ENCODE data around the gene XPO6. TPM values are rescaled to one million over a fixed set of nuclear protein-coding genes. Genes with fewer than 3 reads are reported as not detected.

Gene XPO6
- total RNA-seq, 1 experiment from 2014 or later, result 162 TPM

DNA sequence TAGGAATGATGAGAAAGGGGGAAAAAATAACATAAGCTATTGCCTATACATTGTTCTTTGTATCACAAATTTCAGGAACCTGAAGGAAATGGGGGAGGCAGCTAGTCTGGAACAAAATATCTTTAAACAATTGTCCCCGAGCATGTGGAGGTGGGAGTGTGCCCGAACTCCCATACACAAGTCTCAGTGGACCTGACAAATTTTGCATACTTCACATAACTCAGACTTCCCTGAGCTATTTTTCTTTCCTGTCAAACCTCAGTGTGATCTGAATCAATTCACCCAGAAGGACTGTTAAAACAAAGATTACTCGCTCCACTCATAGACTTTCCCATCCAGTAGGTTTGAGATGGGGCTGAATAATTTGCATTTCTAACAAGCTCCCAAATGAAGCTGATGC lies 1.6 kb upstream of the XPO6 start:
- intact Hi-C loops (cut with micrococcal nuclease), result loop anchor here (5.0 to 10.0 kb wide), 3 partner anchors 61 to 334 kb away; no protein-coding TSS in a partner anchor
- BruUV-seq (replicated peaks), result no TSS peak
- POLR2A ChIA-PET, result interaction anchor here (0.7 to 1.3 kb wide), 2 partner anchors 10 to 19 kb away, joined by 3 to 4 read pairs; no protein-coding TSS in a partner anchor

DNA sequence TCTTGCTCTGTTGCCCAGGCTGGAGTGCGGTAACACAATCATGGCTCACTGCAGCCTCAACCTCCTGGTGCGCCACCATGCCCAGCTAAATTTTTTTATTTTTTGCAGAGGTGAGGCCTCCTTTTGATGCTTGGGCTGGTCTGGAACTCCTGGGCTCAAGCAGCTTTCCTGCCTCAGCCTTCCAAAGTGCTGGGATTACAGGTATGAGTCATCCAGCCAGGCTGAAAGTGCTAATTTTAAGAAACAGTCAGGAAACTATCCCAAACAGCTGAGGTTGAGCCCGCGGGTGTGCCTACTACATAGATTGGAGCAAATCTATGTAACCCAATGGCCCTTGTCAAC lies 738 bp upstream of the XPO6 start:
- TSS peak; percentile 97 for BruUV-seq (replicated peaks)
- CTCF ChIA-PET, result no interaction called here
- peak; percentile 26 for ATAC-seq
- DNase-seq (ENCODE audit: low read depth, low spot score), result peak; percentile 15
- Histone ChIP-seq H3K4me1 (ENCODE audit: control insufficient read depth in 1 of 2, insufficient read depth in 2 of 2, low read length in 2 of 2) (peaks cover 17 to 24% of the 10 kb centered on the region in 2 experiments), H2AFZ (ENCODE audit: low read depth, low read length, poor library complexity, severe bottlenecking) (peak overlapping the region; percentile 55), H3K9ac (ENCODE audit: low read length) (peak overlapping the region; percentile 95), H3K9me2 (ENCODE audit: insufficient read depth) (no peaks in the 10 kb centered on the region), H3K27me3 (ENCODE audit: insufficient read depth, low read length) (no peaks in the 10 kb centered on the region), H3K4me2 (ENCODE audit: low read length) (peak overlapping the region; percentile 80), H3K27ac (ENCODE audit: low read depth, low read length) (peak overlapping the region; percentile 86), H3K4me3 (replicated peaks in 1 of 2; ENCODE audit: low read depth in 1 of 2, low read length in 2 of 2) (peak overlapping the region; percentile 65 to 90), H3K79me2 (ENCODE audit: insufficient read depth, low read length) (peaks cover 39% of the 10 kb centered on the region), H4K20me1 (ENCODE audit: insufficient read depth) (peaks cover 3% of the 10 kb centered on the region; the same call in 1 of the 2 replicates), H3K9me3 (ENCODE audit: control insufficient read depth in 1 of 2, insufficient read depth in 1 of 2, low read depth in 1 of 2, low read length in 2 of 2) (no peaks in the 10 kb centered on the region), H3K36me3 (ENCODE audit: control insufficient read depth in 1 of 2, insufficient read depth in 2 of 2, low read length in 2 of 2) (peaks cover 6 to 27% of the 10 kb centered on the region in 2 experiments; a peak in 3 of 4 replicates)
- POLR2A ChIA-PET, result interaction anchor here (1.3 kb wide), 1 partner anchor 20 kb away, joined by 3 read pairs; no protein-coding TSS in a partner anchor
- intact Hi-C loops (cut with micrococcal nuclease), result loop anchor here (5.0 to 10.0 kb wide), 3 partner anchors 62 to 335 kb away; no protein-coding TSS in a partner anchor
- TF ChIP-seq JUND (IDR thresholded peaks at IDR 0.05) (peak; percentile 48; the same call in 1 of the 2 replicates), FOSL1 (IDR thresholded peaks at IDR 0.05; ENCODE audit: low read depth) (peak; percentile 45; the same call in 1 of the 2 replicates), SP1 (IDR thresholded peaks at IDR 0.05; ENCODE audit: low read depth) (no peak)
- RAD21 ChIA-PET (ENCODE audit: low non-redundant PET in 1 of 2, low total read pairs in 2 of 2, uncharacterized antibody in 2 of 2, unreplicated experiment in 2 of 2), result no interaction called here

More for the DNA sequence above, 1.6 kb upstream of the XPO6 start:
- Histone ChIP-seq H4K20me1 (ENCODE audit: insufficient read depth) (no peaks in the 10 kb centered on the region; the same call in 1 of the 2 replicates), H3K9me2 (ENCODE audit: insufficient read depth) (no peaks in the 10 kb centered on the region), H3K27me3 (ENCODE audit: insufficient read depth, low read length) (no peaks in the 10 kb centered on the region), H3K9ac (ENCODE audit: low read length) (no peak overlapping the region), H3K79me2 (ENCODE audit: insufficient read depth, low read length) (peaks cover 30% of the 10 kb centered on the region), H2AFZ (ENCODE audit: low read depth, low read length, poor library complexity, severe bottlenecking) (no peak overlapping the region), H3K27ac (ENCODE audit: low read depth, low read length) (peak overlapping the region; percentile 86; the same call in 1 of the 2 replicates), H3K9me3 (ENCODE audit: control insufficient read depth in 1 of 2, insufficient read depth in 1 of 2, low read depth in 1 of 2, low read length in 2 of 2) (no peaks in the 10 kb centered on the region), H3K4me1 (ENCODE audit: control insufficient read depth in 1 of 2, insufficient read depth in 2 of 2, low read length in 2 of 2) (peaks cover 17 to 24% of the 10 kb centered on the region in 2 experiments), H3K4me2 (ENCODE audit: low read length) (0 out of 2 replicates have a peak overlapping the region, but pooled peaks have one; percentile 80), H3K36me3 (ENCODE audit: control insufficient read depth in 1 of 2, insufficient read depth in 2 of 2, low read length in 2 of 2) (peaks cover 4 to 18% of the 10 kb centered on the region in 2 experiments; a peak in 3 of 4 replicates), H3K4me3 (replicated peaks in 1 of 2; ENCODE audit: low read depth in 1 of 2, low read length in 2 of 2) (no peak overlapping the region)
- ATAC-seq, result no peak
- TF ChIP-seq ELF1 (IDR thresholded peaks at IDR 0.05; ENCODE audit: borderline replicate concordance, low read depth) (no peak), FOSL1 (IDR thresholded peaks at IDR 0.05; ENCODE audit: low read depth) (no peak), EZH2 (IDR thresholded peaks at IDR 0.05) (no peak), JUND (IDR thresholded peaks at IDR 0.05) (no peak), POLR2A (IDR thresholded peaks at IDR 0.05; ENCODE audit: borderline replicate concordance, extremely low read depth, insufficient read depth, insufficient read length) (no peak)
- no peak for DNase-seq (ENCODE audit: low read depth, low spot score)
- ChIA-PET RAD21 (ENCODE audit: low non-redundant PET in 1 of 2, low total read pairs in 2 of 2, uncharacterized antibody in 2 of 2, unreplicated experiment in 2 of 2) (no interaction called here), CTCF (no interaction called here)

All from HCT116 (cell line).